GM23338 (cell line): ENCODE results near the gene DPP10. TPM values are rescaled to one million over a fixed set of nuclear protein-coding genes. Genes with fewer than 3 reads are reported as not detected.

Experiments
- ATAC-seq: fragments of 200-7000 bp; cut with Tn5 transposase; 3 replicates; pipeline ENCODE4 v1.9.1; 2020
- DNase-seq: peaks from one replicate; pipeline ENCODE4 v3.0.0-alpha.2; 2015; ENCODE audit warnings: low spot score
- H2AFZ ChIP-seq: fragments of 200-600 bp; sonication (generic); 2 replicates; pipeline ENCODE4 v1.8.0; 2016; ENCODE audit warnings: antibody characterized with exemption, mild to moderate bottlenecking, moderate library complexity
- H3F3A ChIP-seq: fragments of 200-600 bp; sonication (generic); replicated peaks from 2 replicates; pipeline ENCODE4 v1.8.0; 2017; ENCODE audit warnings: antibody characterized with exemption, mixed run types, low read depth
- H3K27ac ChIP-seq: fragments of 200-600 bp; sonication (generic); 2 replicates; pipeline ENCODE4 v1.6.1; 2016; ENCODE audit warnings: low read depth
- H3K27me3 ChIP-seq: fragments of 200-600 bp; sonication (generic); 2 replicates; pipeline ENCODE4 v1.8.0; 2016; ENCODE audit warnings: mild to moderate bottlenecking, mixed run types, moderate library complexity; ENCODE audit not compliant: insufficient read depth
- H3K36me3 ChIP-seq: fragments of 200-600 bp; sonication (generic); 2 replicates; pipeline ENCODE4 v1.8.0; 2016; ENCODE audit warnings: mild to moderate bottlenecking; ENCODE audit not compliant: insufficient read depth
- H3K4me1 ChIP-seq: fragments of 200-600 bp; sonication (generic); 2 replicates; pipeline ENCODE4 v1.8.0; 2016; ENCODE audit warnings: mild to moderate bottlenecking, moderate library complexity; ENCODE audit not compliant: insufficient read depth
- H3K4me2 ChIP-seq: fragments of 200-600 bp; sonication (generic); 2 replicates; pipeline ENCODE4 v1.7.1; 2017; ENCODE audit warnings: mixed run types
- H3K4me3 ChIP-seq: fragments of 200-600 bp; sonication (generic); 2 replicates; pipeline ENCODE4 v1.6.1; 2016; ENCODE audit warnings: mixed run types
- H3K79me2 ChIP-seq: fragments of 200-600 bp; sonication (generic); replicated peaks from 2 replicates; pipeline ENCODE4 v1.8.0; 2017; ENCODE audit warnings: mild to moderate bottlenecking; ENCODE audit not compliant: insufficient read depth
- H3K9me2 ChIP-seq: fragments of 200-600 bp; sonication (generic); 2 replicates; pipeline ENCODE4 v1.8.0; 2017; ENCODE audit not compliant: insufficient read depth
- H4K20me1 ChIP-seq: fragments of 200-600 bp; sonication (generic); replicated peaks from 2 replicates; pipeline ENCODE4 v1.8.0; 2017; ENCODE audit warnings: mild to moderate bottlenecking; ENCODE audit not compliant: insufficient read depth
- H3K27ac Mint-ChIP-seq: 2 replicates; pipeline ENCODE4 v1.8.0; 2020; ENCODE audit warnings: inconsistent platforms, mild to moderate bottlenecking, moderate library complexity, mixed read lengths
- H3K27me3 Mint-ChIP-seq: 3 replicates; pipeline ENCODE4 v1.8.0; 2022; ENCODE audit warnings: low read depth, mild to moderate bottlenecking, moderate library complexity, mixed read lengths, inconsistent platforms; ENCODE audit not compliant: insufficient read depth, poor library complexity
- H3K36me3 Mint-ChIP-seq: 3 replicates; pipeline ENCODE4 v1.8.0; 2021; ENCODE audit warnings: low read depth, mild to moderate bottlenecking, inconsistent platforms, moderate library complexity, mixed read lengths
- H3K4me1 Mint-ChIP-seq: 3 replicates; pipeline ENCODE4 v1.8.0; 2020; ENCODE audit warnings: mild to moderate bottlenecking, inconsistent platforms, mixed read lengths
- H3K4me3 Mint-ChIP-seq: 3 replicates; pipeline ENCODE4 v1.8.0; 2021; ENCODE audit warnings: moderate library complexity, mild to moderate bottlenecking, inconsistent platforms, mixed read lengths
- H3K9me3 Mint-ChIP-seq: 3 replicates; pipeline ENCODE4 v1.8.0; 2020; ENCODE audit warnings: moderate library complexity, mild to moderate bottlenecking, inconsistent platforms, mixed read lengths
- CREB1 ChIP-seq: fragments of 250-450 bp; sonication (Bioruptor Pico); IDR thresholded peaks from 2 replicates; pipeline ENCODE4 v1.5.0; 2020; ENCODE audit warnings: low read depth, mild to moderate bottlenecking, moderate library complexity
- EZH2 ChIP-seq: fragments of 200-600 bp; sonication (generic); IDR thresholded peaks from one replicate; pipeline ENCODE4 v1.8.0; 2017; ENCODE audit warnings: antibody characterized with exemption, mild to moderate bottlenecking, low read depth; ENCODE audit not compliant: unreplicated experiment
- EZH2phosphoT487 ChIP-seq: fragments of 200-600 bp; sonication (generic); IDR thresholded peaks from one replicate; pipeline ENCODE4 v1.8.1; 2018; ENCODE audit warnings: antibody characterized with exemption; ENCODE audit not compliant: unreplicated experiment
- JUNB ChIP-seq: IDR thresholded peaks from one replicate; pipeline ENCODE4 v1.6.1; 2016; ENCODE audit warnings: antibody characterized with exemption; ENCODE audit not compliant: unreplicated experiment
- NANOG ChIP-seq: IDR thresholded peaks from 2 replicates; pipeline ENCODE4 v1.6.1; 2016; ENCODE audit warnings: antibody characterized with exemption, borderline replicate concordance
- POLR2AphosphoS5 ChIP-seq: IDR thresholded peaks from 2 replicates; pipeline ENCODE4 v1.6.1; 2016; ENCODE audit warnings: antibody characterized with exemption, low read depth
- REST ChIP-seq: IDR thresholded peaks from one replicate; pipeline ENCODE4 v1.6.1; 2018; ENCODE audit warnings: antibody characterized with exemption; ENCODE audit not compliant: unreplicated experiment
- STAT1 ChIP-seq: IDR thresholded peaks from one replicate; pipeline ENCODE4 v1.6.1; 2016; ENCODE audit warnings: antibody characterized with exemption; ENCODE audit not compliant: unreplicated experiment
- ZNF114 ChIP-seq: fragments of 250-450 bp; sonication (Bioruptor Pico); IDR thresholded peaks from 2 replicates; pipeline ENCODE4 v1.5.0; 2020; ENCODE audit warnings: mild to moderate bottlenecking, moderate library complexity
- ZNF331 ChIP-seq: fragments of 250-450 bp; sonication (Bioruptor Pico); IDR thresholded peaks from 2 replicates; pipeline ENCODE4 v1.5.0; 2020; ENCODE audit warnings: low read depth, mild to moderate bottlenecking, moderate library complexity
- polyA plus RNA-seq: library from polyadenylated mRNA; unstranded; fragments of >200 nt; fragmentation: Nextera tagmentation; extraction: Ambion mirVana; gene quantifications from 2 replicates; pipeline ENCODE4 v1.2.1, GENCODE V29; 2016
- total RNA-seq: library from RNA; depleted of rRNA; stranded (reverse); fragments of >200 nt; shearing (Covaris generic); gene quantifications from 2 replicates; pipeline ENCODE4 v1.2.3, GENCODE V29; 2014
- TF ChIP-seq, protein P1 (sequence below): fragments of 250-450 bp; sonication (Bioruptor Pico); IDR thresholded peaks from 2 replicates; pipeline ENCODE4 v1.5.0; 2020; ENCODE audit warnings: mild to moderate bottlenecking, moderate library complexity
- TF ChIP-seq, protein P2 (sequence below), 2 experiments: fragments of 200-600 bp in 1 of 2; sonication (generic) in 1 of 2; conservative IDR thresholded peaks; 2 replicates each; pipeline versions ENCODE4 v1.5.1 to v1.6.1; 2016 to 2017; ENCODE audit warnings: antibody characterized with exemption in 2 of 2, low read depth in 2 of 2, mild to moderate bottlenecking in 2 of 2, moderate library complexity in 1 of 2

DPP10 gene
- total and polyA plus RNA-seq, 2 experiments from 2014 or later = 3.6 to 14.8 TPM

- H3K9me3 Mint-ChIP-seq = no peaks in the 10 kb centered on the region
- no peak for TF ChIP-seq CREB1 (CRISPR knock-in tag)
- TF ChIP-seq JUNB = no peak
- Histone ChIP-seq H3K79me2 (no peaks in the 10 kb centered on the region), H3K27me3 (no peaks in the 10 kb centered on the region), H4K20me1 (no peaks in the 10 kb centered on the region), H3K27ac (no peak overlapping the region), H3K9me2 (no peaks in the 10 kb centered on the region; the same call in 1 of the 2 replicates), H3K4me1 (peaks cover 13% of the 10 kb centered on the region), H3K4me3 (no peak overlapping the region), H3K36me3 (no peaks in the 10 kb centered on the region), H3K4me2 (no peak overlapping the region), H3F3A (no peaks in the 10 kb centered on the region), H2AFZ (no peak overlapping the region)
- peaks cover 10% of the 10 kb centered on the region for H3K4me1 Mint-ChIP-seq
- no peak overlapping the region for H3K4me3 Mint-ChIP-seq
- H3K27me3 Mint-ChIP-seq = no peaks in the 10 kb centered on the region
- no peaks in the 10 kb centered on the region for H3K36me3 Mint-ChIP-seq
- ATAC-seq (no peak), DNase-seq (no peak)
- H3K27ac Mint-ChIP-seq = no peak overlapping the region
Measured at GRCh38 chr2:115554153-115554552, 1111.7 kb downstream of the DPP10 start.

DNA sequence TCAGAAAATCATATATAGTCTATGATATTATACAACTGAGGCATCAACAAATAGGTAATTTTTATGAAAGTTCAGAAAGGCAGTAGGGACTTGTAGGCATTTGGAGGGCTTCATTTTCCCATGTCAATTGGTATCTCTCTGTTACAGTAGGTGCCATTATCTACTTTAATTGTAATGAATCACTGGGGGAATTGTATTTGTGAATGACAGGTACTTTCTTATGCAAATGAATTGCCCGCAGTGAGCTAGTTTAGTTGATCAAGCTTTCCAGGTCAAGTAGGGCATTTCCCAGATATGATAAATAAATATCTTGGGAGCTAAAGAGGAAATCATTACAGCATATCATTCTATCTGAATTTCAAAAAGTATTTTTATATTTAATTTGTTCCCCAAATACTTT lies 1116.3 kb downstream of the DPP10 start:
- no peak overlapping the region for H3K27ac ChIP-seq
- peak; percentile 71 for ATAC-seq
- H3K27ac Mint-ChIP-seq = no peak overlapping the region
- no peaks in the 10 kb centered on the region for H3K9me2 ChIP-seq
- no peak overlapping the region for H3K4me3 Mint-ChIP-seq
- peaks cover 10% of the 10 kb centered on the region for H3K4me1 Mint-ChIP-seq
- DNase-seq = peak; percentile 41
- no peaks in the 10 kb centered on the region for H3F3A ChIP-seq
- H3K36me3 Mint-ChIP-seq = no peaks in the 10 kb centered on the region
- peaks cover 13% of the 10 kb centered on the region for H3K4me1 ChIP-seq
- H3K36me3 ChIP-seq = no peaks in the 10 kb centered on the region
- no peaks in the 10 kb centered on the region for H3K27me3 Mint-ChIP-seq
- no peaks in the 10 kb centered on the region for H4K20me1 ChIP-seq
- H3K4me3 ChIP-seq = no peak overlapping the region
- H3K79me2 ChIP-seq = no peaks in the 10 kb centered on the region
- H2AFZ ChIP-seq = no peak overlapping the region
- peak overlapping the region; percentile 0; the same call in 1 of the 2 replicates for H3K4me2 ChIP-seq
- H3K9me3 Mint-ChIP-seq = no peaks in the 10 kb centered on the region
- no peaks in the 10 kb centered on the region for H3K27me3 ChIP-seq
- TF ChIP-seq ZNF114 (CRISPR knock-in tag) (no peak), POLR2AphosphoS5 (no peak), EZH2phosphoT487 (no peak), EZH2 (no peak), JUNB (no peak), STAT1 (no peak), NANOG (no peak; the same call in 1 of the 2 replicates), REST (no peak), ZNF331 (CRISPR knock-in tag) (no peak)
- TF ChIP-seq, protein P1, sequence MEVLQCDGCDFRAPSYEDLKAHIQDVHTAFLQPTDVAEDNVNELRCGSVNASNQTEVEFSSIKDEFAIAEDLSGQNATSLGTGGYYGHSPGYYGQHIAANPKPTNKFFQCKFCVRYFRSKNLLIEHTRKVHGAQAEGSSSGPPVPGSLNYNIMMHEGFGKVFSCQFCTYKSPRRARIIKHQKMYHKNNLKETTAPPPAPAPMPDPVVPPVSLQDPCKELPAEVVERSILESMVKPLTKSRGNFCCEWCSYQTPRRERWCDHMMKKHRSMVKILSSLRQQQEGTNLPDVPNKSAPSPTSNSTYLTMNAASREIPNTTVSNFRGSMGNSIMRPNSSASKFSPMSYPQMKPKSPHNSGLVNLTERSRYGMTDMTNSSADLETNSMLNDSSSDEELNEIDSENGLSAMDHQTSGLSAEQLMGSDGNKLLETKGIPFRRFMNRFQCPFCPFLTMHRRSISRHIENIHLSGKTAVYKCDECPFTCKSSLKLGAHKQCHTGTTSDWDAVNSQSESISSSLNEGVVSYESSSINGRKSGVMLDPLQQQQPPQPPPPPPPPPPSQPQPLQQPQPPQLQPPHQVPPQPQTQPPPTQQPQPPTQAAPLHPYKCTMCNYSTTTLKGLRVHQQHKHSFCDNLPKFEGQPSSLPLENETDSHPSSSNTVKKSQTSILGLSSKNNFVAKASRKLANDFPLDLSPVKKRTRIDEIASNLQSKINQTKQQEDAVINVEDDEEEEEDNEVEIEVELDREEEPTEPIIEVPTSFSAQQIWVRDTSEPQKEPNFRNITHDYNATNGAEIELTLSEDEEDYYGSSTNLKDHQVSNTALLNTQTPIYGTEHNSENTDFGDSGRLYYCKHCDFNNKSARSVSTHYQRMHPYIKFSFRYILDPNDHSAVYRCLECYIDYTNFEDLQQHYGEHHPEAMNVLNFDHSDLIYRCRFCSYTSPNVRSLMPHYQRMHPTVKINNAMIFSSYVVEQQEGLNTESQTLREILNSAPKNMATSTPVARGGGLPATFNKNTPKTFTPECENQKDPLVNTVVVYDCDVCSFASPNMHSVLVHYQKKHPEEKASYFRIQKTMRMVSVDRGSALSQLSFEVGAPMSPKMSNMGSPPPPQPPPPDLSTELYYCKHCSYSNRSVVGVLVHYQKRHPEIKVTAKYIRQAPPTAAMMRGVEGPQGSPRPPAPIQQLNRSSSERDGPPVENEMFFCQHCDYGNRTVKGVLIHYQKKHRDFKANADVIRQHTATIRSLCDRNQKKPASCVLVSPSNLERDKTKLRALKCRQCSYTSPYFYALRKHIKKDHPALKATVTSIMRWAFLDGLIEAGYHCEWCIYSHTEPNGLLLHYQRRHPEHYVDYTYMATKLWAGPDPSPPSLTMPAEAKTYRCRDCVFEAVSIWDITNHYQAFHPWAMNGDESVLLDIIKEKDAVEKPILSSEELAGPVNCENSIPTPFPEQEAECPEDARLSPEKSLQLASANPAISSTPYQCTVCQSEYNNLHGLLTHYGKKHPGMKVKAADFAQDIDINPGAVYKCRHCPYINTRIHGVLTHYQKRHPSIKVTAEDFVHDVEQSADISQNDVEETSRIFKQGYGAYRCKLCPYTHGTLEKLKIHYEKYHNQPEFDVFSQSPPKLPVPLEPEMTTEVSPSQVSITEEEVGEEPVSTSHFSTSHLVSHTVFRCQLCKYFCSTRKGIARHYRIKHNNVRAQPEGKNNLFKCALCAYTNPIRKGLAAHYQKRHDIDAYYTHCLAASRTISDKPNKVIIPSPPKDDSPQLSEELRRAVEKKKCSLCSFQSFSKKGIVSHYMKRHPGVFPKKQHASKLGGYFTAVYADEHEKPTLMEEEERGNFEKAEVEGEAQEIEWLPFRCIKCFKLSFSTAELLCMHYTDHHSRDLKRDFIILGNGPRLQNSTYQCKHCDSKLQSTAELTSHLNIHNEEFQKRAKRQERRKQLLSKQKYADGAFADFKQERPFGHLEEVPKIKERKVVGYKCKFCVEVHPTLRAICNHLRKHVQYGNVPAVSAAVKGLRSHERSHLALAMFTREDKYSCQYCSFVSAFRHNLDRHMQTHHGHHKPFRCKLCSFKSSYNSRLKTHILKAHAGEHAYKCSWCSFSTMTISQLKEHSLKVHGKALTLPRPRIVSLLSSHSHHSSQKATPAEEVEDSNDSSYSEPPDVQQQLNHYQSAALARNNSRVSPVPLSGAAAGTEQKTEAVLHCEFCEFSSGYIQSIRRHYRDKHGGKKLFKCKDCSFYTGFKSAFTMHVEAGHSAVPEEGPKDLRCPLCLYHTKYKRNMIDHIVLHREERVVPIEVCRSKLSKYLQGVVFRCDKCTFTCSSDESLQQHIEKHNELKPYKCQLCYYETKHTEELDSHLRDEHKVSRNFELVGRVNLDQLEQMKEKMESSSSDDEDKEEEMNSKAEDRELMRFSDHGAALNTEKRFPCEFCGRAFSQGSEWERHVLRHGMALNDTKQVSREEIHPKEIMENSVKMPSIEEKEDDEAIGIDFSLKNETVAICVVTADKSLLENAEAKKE (CRISPR knock-in tag) = no peak
- TF ChIP-seq, protein P2, sequence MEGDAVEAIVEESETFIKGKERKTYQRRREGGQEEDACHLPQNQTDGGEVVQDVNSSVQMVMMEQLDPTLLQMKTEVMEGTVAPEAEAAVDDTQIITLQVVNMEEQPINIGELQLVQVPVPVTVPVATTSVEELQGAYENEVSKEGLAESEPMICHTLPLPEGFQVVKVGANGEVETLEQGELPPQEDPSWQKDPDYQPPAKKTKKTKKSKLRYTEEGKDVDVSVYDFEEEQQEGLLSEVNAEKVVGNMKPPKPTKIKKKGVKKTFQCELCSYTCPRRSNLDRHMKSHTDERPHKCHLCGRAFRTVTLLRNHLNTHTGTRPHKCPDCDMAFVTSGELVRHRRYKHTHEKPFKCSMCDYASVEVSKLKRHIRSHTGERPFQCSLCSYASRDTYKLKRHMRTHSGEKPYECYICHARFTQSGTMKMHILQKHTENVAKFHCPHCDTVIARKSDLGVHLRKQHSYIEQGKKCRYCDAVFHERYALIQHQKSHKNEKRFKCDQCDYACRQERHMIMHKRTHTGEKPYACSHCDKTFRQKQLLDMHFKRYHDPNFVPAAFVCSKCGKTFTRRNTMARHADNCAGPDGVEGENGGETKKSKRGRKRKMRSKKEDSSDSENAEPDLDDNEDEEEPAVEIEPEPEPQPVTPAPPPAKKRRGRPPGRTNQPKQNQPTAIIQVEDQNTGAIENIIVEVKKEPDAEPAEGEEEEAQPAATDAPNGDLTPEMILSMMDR (conservative IDR thresholded peaks at IDR 0.05; ENCODE audit: low read depth in 2 of 2) = no peak
